Colonic mucosa (tissue), 4 donors: Measurements from ENCODE around the gene TULP1. TPM values are rescaled to one million over a fixed set of nuclear protein-coding genes. Genes with fewer than 3 reads are reported as not detected.
A peak's percentile ranks its signal among the peaks of the same experiment; 100 is the strongest.

ENCODE experiments used
- DNase-seq: peaks from one replicate; pipeline ENCODE4 v3.0.0-alpha.2; 2020
- H3K27ac ChIP-seq: fragments of 200-600 bp; one replicate; pipeline ENCODE4 v1.8.0; 2021
- H3K27me3 ChIP-seq: fragments of 200-600 bp; one replicate; pipeline ENCODE4 v1.8.0; 2021
- H3K36me3 ChIP-seq: fragments of 200-600 bp; one replicate; pipeline ENCODE4 v1.8.0; 2021
- H3K4me1 ChIP-seq: fragments of 200-600 bp; one replicate; pipeline ENCODE4 v1.8.0; 2021; ENCODE audit warnings: mild to moderate bottlenecking
- H3K4me3 ChIP-seq: fragments of 200-600 bp; one replicate; pipeline ENCODE4 v1.8.0; 2021
- H3K9ac ChIP-seq, 2 donors: one replicate each; pipeline ENCODE4 v1.7.0; 2013; ENCODE audit warnings: control low read depth in 2 of 2, low read depth in 2 of 2, low read length in 2 of 2
- H3K9me3 ChIP-seq: fragments of 200-600 bp; one replicate; pipeline ENCODE4 v1.8.0; 2021
- intact Hi-C: fragments of 100-400 bp; cut with DNase I; formaldehyde crosslinking; loops from one replicate; pipeline ENCODE4 v1.14.1; 2022
- total RNA-seq, 2 donors: library from RNA; stranded (reverse); fragmentation: NEBNext Ultra II Directional in 1 of 2; extraction: Animal tissue kit (Norgen Biotek cat#: 25700) in 1 of 2; gene quantifications; one replicate each; pipeline ENCODE4 v1.2.1, GENCODE V29; 2021
- TF ChIP-seq, protein P1 (sequence below): fragments of 200-600 bp; IDR thresholded peaks from one replicate; pipeline ENCODE4 v1.8.0; 2022; ENCODE audit warnings: antibody characterized with exemption, mild to moderate bottlenecking
- donor health status: healthy.
- donor health status: DM: no; HTN: no; CAD: no.
- donor health status: DM: no; HTN: no; CAD: no.

Gene TULP1
- total RNA-seq, 2 donors from 2014 or later = not detected

DNA sequence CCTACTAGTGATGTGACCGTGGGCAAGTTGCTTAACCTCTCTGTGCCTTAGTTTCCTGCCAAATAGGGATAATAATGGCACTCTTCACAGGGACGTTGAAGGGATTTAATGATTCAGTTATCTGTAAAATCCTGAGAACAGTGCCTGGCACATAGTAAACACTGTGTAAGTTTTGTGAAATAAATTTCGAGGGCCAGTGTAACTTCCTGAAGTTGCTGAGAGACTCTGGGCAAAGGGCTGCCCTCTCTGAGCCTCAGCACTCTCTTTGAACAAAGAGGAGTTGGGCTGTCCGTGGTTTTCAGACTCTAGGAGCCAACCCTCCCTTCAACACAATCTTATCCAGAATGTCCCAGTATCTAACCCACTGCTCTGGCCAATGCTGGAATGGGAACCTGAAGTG lies 13.3 kb downstream of the TULP1 start:
- no peaks in the 10 kb centered on the region for H3K9me3 ChIP-seq
- intact Hi-C loops = no loop called here
- H3K27ac ChIP-seq = no peak overlapping the region
- TF ChIP-seq, protein P1, sequence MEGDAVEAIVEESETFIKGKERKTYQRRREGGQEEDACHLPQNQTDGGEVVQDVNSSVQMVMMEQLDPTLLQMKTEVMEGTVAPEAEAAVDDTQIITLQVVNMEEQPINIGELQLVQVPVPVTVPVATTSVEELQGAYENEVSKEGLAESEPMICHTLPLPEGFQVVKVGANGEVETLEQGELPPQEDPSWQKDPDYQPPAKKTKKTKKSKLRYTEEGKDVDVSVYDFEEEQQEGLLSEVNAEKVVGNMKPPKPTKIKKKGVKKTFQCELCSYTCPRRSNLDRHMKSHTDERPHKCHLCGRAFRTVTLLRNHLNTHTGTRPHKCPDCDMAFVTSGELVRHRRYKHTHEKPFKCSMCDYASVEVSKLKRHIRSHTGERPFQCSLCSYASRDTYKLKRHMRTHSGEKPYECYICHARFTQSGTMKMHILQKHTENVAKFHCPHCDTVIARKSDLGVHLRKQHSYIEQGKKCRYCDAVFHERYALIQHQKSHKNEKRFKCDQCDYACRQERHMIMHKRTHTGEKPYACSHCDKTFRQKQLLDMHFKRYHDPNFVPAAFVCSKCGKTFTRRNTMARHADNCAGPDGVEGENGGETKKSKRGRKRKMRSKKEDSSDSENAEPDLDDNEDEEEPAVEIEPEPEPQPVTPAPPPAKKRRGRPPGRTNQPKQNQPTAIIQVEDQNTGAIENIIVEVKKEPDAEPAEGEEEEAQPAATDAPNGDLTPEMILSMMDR = no peak
- no peaks in the 10 kb centered on the region for H3K36me3 ChIP-seq
- H3K27me3 ChIP-seq = peaks cover 6% of the 10 kb centered on the region
- DNase-seq = no peak
- no peak overlapping the region for H3K4me3 ChIP-seq
- peaks cover 7% of the 10 kb centered on the region for H3K4me1 ChIP-seq
- H3K9ac ChIP-seq = no peak overlapping the region

DNA sequence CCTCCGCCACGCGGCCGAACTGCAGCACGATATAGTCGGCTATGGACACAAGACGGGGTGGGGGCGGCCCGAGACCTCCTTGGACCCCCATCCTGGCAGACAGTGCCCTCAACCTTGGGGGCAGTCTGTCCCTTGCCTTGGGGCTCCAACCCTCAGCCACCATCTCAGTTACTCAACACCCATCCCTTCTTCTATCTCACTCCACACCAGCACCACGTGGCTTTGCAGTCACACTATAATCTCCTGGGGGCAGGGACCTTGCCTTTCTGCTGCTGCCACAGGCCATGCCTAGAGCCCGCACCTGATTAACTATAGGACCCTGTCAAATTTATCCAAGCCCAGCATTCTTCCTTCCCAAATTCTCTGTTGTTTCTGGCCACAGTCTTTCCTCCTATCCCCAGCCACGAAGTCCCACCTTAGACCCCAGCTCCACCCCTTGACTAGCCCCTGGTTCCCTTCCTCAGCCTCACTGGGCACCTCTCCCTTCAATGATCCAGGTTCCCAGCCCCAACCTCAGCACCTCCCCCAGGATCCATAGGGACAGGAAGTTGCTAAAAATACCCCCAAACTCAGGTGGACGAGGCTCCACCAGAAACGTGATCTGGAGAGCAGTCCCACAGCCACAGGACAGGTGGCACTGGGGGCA lies 14.2 kb downstream of the TULP1 start:
- TF ChIP-seq, protein P1 = no peak
- Histone ChIP-seq H3K36me3 (no peaks in the 10 kb centered on the region), H3K9me3 (no peaks in the 10 kb centered on the region), H3K27ac (peak overlapping the region; percentile 87), H3K9ac (peak overlapping the region; percentile 65 to 78), H3K4me1 (peaks cover 15% of the 10 kb centered on the region), H3K4me3 (peak overlapping the region; percentile 77), H3K27me3 (peaks cover 6% of the 10 kb centered on the region)
- DNase-seq = no peak
- intact Hi-C loops = no loop called here

DNA sequence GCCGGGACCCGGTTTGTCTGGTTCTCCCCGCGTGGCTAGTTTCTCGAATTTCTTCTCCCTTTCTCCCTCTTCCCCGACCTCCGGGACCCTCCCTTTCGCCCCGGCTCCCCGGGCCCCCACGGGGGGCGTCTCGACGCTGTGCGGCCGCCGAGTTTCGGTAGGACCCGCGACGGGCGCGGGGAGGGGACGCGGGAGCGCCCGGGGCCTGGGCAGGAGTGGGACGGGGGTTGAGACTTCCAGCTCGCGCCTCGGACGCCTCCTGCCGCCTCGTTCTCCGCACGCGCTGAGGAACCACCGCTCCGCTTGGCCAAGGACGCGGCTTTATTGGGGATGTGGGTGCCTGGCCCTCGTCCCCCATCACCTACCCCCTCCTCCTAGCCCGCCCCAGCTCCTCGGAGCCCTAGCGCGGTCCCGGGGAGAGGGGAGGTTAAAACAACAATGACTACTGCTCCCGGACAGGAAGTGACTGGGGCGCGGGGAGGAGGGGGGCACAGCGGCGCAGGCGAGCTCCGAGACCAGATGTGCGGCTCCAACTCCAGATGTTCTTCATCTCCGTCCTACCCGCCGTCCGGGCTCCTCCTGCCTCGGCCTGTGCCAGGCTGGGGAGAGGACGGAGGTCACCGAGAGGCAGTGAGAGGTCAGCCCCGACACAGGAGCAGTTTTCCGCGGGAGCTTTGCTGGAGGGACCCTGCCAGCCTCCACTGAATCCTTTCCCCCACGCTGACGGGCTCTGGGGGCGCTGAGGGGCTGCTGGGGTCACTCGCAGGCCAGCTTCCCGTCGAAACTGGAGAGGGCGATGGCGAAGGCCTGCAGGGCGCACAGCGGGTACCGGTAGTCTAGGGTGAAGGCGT lies 14.9 kb downstream of the TULP1 start:
- Histone ChIP-seq H3K9ac (peak overlapping the region; percentile 65 to 78), H3K4me1 (peaks cover 15% of the 10 kb centered on the region), H3K36me3 (no peaks in the 10 kb centered on the region), H3K9me3 (no peaks in the 10 kb centered on the region), H3K27me3 (peaks cover 6% of the 10 kb centered on the region), H3K27ac (peak overlapping the region; percentile 87), H3K4me3 (peak overlapping the region; percentile 77)
- DNase-seq = peak; percentile 56
- TF ChIP-seq, protein P1 = no peak
- intact Hi-C loops = no loop called here

DNA sequence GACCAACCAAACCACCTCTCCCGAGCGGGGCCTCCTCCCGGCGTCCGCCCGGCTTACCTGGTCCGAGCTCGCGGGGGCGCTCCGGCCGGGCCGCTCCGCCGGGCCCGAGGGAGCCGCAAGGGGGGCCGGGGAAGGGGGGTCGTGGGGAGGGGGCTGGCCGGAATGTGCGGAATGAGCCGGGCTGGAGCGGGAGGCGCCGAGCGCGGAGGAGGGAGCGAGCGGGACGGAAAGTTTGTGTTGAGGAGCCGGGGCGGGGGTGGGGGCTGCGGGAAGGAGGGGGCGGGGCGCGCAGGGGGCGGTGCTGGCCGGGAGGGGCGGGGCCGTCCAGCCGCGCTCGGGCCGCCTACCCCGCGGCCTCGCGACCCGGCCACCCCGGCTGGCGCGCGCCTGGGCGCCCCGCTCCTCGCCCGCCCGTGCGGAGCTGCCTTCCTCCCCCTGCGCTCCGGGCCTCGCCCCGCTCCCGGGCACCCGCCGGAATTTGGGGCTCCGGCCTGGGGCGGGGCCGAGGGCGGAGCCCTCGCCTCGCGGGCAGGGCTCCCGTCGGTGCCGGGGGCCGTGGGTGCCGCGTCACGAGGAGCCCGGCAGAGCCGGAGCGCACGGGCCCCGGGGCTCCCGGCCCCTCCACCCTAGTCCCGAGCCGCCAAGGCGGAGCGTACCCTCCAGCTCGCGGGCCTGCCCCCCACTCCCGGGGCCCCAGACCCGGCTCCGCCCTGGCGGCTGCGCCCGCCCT lies 15.7 kb downstream of the TULP1 start, which contains the start of gene TEAD3:
TSS of gene TEAD3 (minus strand) at position 239 of the 730 bp plus-strand sequence.
- peak within 1 kb of the TSS; percentile 84 to 88 for H3K9ac ChIP-seq
- no peaks in the 10 kb centered on the region for H3K9me3 ChIP-seq
- peak within 1 kb of the TSS; percentile 87 for H3K27ac ChIP-seq
- H3K4me3 ChIP-seq = peak within 1 kb of the TSS; percentile 77
- peaks cover 15% of the 10 kb centered on the region for H3K4me1 ChIP-seq
- no peaks in the 10 kb centered on the region for H3K36me3 ChIP-seq
- TF ChIP-seq, protein P1 = no peak
- intact Hi-C loops = no loop called here
- H3K27me3 ChIP-seq = peaks cover 6% of the 10 kb centered on the region
- peak; percentile 70 for DNase-seq
